ENCODE results near the gene EIF2B2.

- no peak for TF ChIP-seq CTCF (IDR thresholded peaks at IDR 0.05; ENCODE audit: insufficient read depth, low read depth, low read length)
- no peak for TF ChIP-seq EZH2 (IDR thresholded peaks at IDR 0.05; ENCODE audit: insufficient read depth, low read length)
Measured at GRCh38 chr14:74988131-74988530, 14.6 kb upstream of the EIF2B2 start.

Data from astrocyte (in vitro differentiated cells and primary cell).